Measurements from ENCODE around the gene RNF214.
A peak's percentile ranks its signal among the peaks of the same experiment; 100 is the strongest.

The RNF214 gene

DNA sequence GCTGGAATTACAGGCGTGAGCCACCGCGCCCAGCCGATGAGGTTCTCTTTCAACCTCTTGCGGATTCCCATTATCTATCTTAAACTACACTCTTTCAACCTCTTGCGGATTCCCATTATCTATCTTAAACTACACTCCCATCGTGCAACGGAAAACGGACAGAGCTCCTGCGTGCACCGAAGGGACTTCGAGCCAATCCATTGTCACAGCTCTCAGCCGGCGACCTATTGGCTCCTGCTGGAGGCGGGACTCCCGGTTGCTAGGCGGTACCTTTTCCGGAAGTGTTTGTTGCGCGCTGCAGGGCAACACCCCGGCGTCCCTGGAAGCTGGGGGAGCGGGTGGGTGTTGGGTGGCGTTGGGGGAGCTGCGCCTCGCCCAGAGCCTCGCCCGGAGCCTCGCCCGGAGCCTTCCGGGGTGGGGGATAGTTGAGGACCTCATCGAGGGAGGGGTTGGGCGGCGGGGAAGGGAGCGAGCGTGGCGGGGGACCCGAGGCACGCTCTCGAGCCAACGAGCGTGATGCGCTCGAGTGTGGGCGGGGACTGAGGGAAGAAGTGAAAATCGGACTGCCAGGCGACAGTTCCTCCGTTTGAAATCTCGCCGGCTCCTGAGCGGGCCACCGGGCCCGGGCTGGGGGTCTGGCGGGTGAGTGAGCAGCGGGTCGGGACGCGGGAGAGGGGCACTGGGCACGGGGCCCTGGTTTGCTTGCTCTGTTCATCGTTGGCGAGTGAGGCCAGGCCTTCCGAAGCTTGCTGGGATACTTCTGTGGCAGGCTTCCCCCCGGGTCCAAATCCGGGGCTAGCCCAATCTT, 95.3 kb downstream of the RNF214 start, which contains the start of gene CEP164:
Gene CEP164 (plus strand): TSS at position 288 of the 808 bp plus-strand sequence. CDS start 10,733 bp downstream, outside the sequence.
- DNase-seq (ENCODE audit: insufficient read length) (peak; percentile 95), FAIRE-seq (peak; percentile 99)
- TF ChIP-seq TAF1 (IDR thresholded peaks at IDR 0.05; ENCODE audit: borderline replicate concordance, low read depth, low read length) (0 out of 2 replicates have a peak, but pooled peaks have one; percentile 51), POLR2AphosphoS5 (IDR thresholded peaks at IDR 0.05; ENCODE audit: low read depth, low read length) (peak; percentile 83), POLR2A (IDR thresholded peaks at IDR 0.05; ENCODE audit: low read depth, low read length) (peak; percentile 94)

DNA sequence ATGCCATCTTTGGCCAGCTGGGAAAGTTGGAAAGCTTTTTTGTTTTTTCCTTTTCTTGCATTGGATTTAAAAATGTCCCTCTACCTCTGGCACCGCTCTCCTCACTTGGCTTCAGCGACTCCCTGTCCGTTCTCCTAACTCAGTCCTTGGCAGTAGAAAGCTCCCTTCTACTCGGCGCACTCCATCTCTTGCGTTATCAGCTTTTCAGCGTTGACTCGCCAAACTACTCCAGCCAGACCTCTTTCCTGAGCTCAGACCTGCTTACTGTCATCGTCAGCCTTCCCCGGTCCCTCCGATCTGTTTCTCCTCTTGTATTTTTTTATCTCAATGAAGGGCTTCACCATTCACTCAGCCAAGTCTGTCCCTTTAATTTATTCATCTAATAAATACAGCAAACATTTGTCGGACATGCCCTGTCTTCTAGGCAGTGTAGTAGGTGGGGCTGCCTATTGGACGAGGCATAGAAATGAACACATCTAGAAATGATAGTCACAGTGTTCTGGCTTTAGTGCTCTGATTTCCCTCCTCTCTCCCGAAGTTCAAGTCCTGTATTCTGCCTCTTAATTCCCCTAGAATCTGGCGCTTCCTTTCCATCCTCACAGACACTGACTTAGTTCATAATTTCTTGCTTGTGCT, 96.0 kb downstream of the RNF214 start:
- FAIRE-seq (peak; percentile 58), DNase-seq (ENCODE audit: insufficient read length) (no peak)
- TF ChIP-seq TAF1 (IDR thresholded peaks at IDR 0.05; ENCODE audit: borderline replicate concordance, low read depth, low read length) (no peak), POLR2A (IDR thresholded peaks at IDR 0.05; ENCODE audit: low read depth, low read length) (no peak), POLR2AphosphoS5 (IDR thresholded peaks at IDR 0.05; ENCODE audit: low read depth, low read length) (no peak)

DNA sequence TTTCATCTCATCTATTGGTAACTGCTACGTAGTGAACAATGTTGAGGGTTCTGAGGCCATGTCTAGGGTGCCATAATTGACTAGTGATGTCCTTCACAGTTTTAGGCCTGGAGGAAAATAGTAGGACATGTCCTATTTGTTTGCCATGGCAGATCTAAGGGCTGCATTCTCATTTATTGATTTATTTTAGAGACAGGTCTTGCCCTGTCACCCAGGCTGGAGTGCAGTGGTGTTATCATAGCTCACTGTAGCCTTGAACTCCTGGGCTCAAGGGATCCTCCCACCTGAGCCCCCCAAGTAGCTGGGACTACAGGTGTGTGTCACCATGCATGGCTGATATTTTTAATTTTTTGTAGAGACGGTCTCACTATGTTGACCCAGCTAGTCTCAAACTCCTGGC, 100.4 kb downstream of the RNF214 start:
- no peak for DNase-seq (ENCODE audit: insufficient read length)
- TF ChIP-seq TAF1 (IDR thresholded peaks at IDR 0.05; ENCODE audit: borderline replicate concordance, low read depth, low read length): no peak
- no peak for TF ChIP-seq POLR2AphosphoS5 (IDR thresholded peaks at IDR 0.05; ENCODE audit: low read depth, low read length)
- TF ChIP-seq POLR2A (IDR thresholded peaks at IDR 0.05; ENCODE audit: low read depth, low read length): no peak
- no peak for FAIRE-seq

DNA sequence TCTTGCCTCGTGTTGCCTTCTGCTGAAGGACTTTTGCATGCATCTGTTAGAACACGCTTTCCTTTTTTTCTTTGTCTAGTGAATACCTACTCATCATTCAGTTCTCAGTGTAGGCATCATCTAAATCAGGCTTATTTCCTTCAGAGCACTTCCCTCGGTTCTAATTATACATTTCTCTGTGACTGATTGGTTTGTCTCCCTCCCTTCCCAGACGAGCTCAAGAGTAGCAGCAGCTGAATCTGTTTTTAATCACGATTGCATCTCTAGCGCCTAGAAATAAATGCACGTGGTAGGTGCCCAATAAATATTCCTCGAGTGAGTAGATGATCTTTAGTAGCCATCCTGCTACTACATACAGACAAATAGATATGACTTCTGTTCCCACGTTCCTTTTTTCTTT, 101.4 kb downstream of the RNF214 start:
- TF ChIP-seq TAF1 (IDR thresholded peaks at IDR 0.05; ENCODE audit: borderline replicate concordance, low read depth, low read length): no peak
- TF ChIP-seq POLR2AphosphoS5 (IDR thresholded peaks at IDR 0.05; ENCODE audit: low read depth, low read length): no peak
- TF ChIP-seq POLR2A (IDR thresholded peaks at IDR 0.05; ENCODE audit: low read depth, low read length): no peak
- no peak for FAIRE-seq
- no peak for DNase-seq (ENCODE audit: insufficient read length)

DNA sequence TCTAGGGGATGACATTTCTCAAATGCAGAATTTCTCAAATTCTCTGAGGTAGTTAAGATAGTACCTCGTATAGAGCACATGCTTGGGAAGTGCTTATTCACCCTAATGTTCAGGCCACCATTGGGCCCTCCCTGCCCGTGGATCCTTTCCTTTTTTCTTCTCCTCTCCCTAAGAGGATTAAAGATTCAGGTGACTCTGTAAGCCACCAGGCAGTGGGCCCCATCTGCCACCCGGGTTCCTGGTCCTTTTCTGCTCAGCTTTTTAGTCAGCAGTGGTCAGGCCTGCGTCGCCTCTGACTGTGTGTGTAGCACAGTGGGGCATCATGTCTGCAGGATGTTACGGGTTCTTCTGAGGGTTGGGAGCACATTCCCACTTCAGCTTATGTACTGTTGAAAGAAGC, 102.4 kb downstream of the RNF214 start:
- FAIRE-seq: no peak
- no peak for DNase-seq (ENCODE audit: insufficient read length)

DNA sequence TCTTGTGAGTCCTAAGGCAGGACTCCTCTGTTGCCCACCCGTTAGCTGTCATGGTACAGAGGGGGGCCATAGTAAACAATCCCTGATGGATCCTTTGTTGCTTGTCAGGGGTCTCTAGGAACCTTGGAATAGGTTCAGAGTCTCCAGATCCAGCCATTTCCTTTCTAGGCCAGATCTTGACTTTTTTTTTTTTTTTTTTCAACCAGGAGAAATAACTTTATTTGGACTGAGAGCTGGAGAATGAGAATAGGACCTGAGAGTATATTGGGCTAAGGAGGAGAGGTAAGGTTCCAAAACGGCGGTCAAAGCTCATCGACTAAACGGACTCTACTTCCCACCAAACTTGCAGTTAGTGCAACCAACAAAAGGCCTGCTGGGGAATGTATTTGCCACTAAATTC, 102.9 kb downstream of the RNF214 start:
- no peak for FAIRE-seq
- no peak for DNase-seq (ENCODE audit: insufficient read length)
- TF ChIP-seq TAF1 (IDR thresholded peaks at IDR 0.05; ENCODE audit: borderline replicate concordance, low read depth, low read length): no peak
- no peak for TF ChIP-seq POLR2A (IDR thresholded peaks at IDR 0.05; ENCODE audit: low read depth, low read length)
- TF ChIP-seq POLR2AphosphoS5 (IDR thresholded peaks at IDR 0.05; ENCODE audit: low read depth, low read length): no peak

More for the DNA sequence above, 102.4 kb downstream of the RNF214 start:
- TF ChIP-seq POLR2AphosphoS5 (IDR thresholded peaks at IDR 0.05; ENCODE audit: low read depth, low read length) (no peak), TAF1 (IDR thresholded peaks at IDR 0.05; ENCODE audit: borderline replicate concordance, low read depth, low read length) (no peak), POLR2A (IDR thresholded peaks at IDR 0.05; ENCODE audit: low read depth, low read length) (no peak)
